SU-DHL-6 (cell line): ENCODE results near the gene PLCXD3.

Source experiments
- H2AFZ ChIP-seq: fragments of 200-600 bp; sonication (generic); 2 replicates; pipeline ENCODE4 v1.6.1; 2014; ENCODE audit warnings: low read depth, mild to moderate bottlenecking, moderate library complexity, mixed read lengths, antibody characterized with exemption, low read length; ENCODE audit not compliant: severe bottlenecking
- H3F3A ChIP-seq: fragments of 200-600 bp; shearing (Covaris generic); 2 replicates; pipeline ENCODE4 v1.6.0; 2016; ENCODE audit warnings: antibody characterized with exemption, mild to moderate bottlenecking; ENCODE audit not compliant: insufficient read depth
- H3K27ac ChIP-seq: fragments of 200-600 bp; sonication (generic); 2 replicates; pipeline ENCODE4 v1.5.1; 2016; ENCODE audit warnings: low read depth, mild to moderate bottlenecking, low read length, moderate library complexity, mixed read lengths
- H3K27me3 ChIP-seq: fragments of 200-600 bp; sonication (generic), shearing (Covaris generic); 2 replicates; pipeline ENCODE4 v1.6.0; 2014; ENCODE audit warnings: mild to moderate bottlenecking, low read length
- H3K36me3 ChIP-seq: fragments of 200-600 bp; sonication (generic); 2 replicates; pipeline ENCODE4 v1.6.1; 2014; ENCODE audit warnings: mild to moderate bottlenecking, low read length, mixed read lengths
- H3K4me2 ChIP-seq: fragments of 300-600, 200-600 bp; shearing (Covaris generic), sonication (generic); 2 replicates; pipeline ENCODE4 v1.6.0; 2014; ENCODE audit warnings: low read length, low read depth, mild to moderate bottlenecking; ENCODE audit not compliant: poor library complexity, severe bottlenecking
- H3K4me3 ChIP-seq: fragments of 200-600 bp; sonication (generic); 2 replicates; pipeline ENCODE4 v1.5.1; 2014; ENCODE audit warnings: antibody characterized with exemption, low read length, mild to moderate bottlenecking, mixed read lengths; ENCODE audit not compliant: insufficient read depth, poor library complexity, severe bottlenecking
- H3K79me2 ChIP-seq: fragments of 200-600 bp; sonication (generic); 2 replicates; pipeline ENCODE4 v1.6.1; 2014; ENCODE audit warnings: mild to moderate bottlenecking, low read length, moderate library complexity; ENCODE audit not compliant: insufficient read depth
- H3K9ac ChIP-seq: fragments of 200-600 bp; sonication (generic); 2 replicates; pipeline ENCODE4 v1.7.0; 2014; ENCODE audit warnings: mild to moderate bottlenecking, low read length
- H3K9me2 ChIP-seq: fragments of 200-600 bp; sonication (generic); replicated peaks from 2 replicates; pipeline ENCODE4 v1.6.1; 2014; ENCODE audit warnings: low read length; ENCODE audit not compliant: insufficient read depth
- H3K9me3 ChIP-seq: fragments of 200-600 bp; sonication (generic); 2 replicates; pipeline ENCODE4 v1.6.1; 2014; ENCODE audit warnings: low read length, mixed read lengths; ENCODE audit not compliant: insufficient read depth
- H4K20me1 ChIP-seq: fragments of 200-600 bp; sonication (generic); 2 replicates; pipeline ENCODE4 v1.6.1; 2014; ENCODE audit warnings: low read depth, mild to moderate bottlenecking, antibody characterized with exemption, low read length, moderate library complexity, mixed read lengths
- CTCF ChIP-seq: fragments of 200-600 bp; sonication (generic); IDR thresholded peaks from one replicate; pipeline ENCODE4 v1.5.1; 2017; ENCODE audit warnings: antibody characterized with exemption, mild to moderate bottlenecking, low read length, moderate library complexity; ENCODE audit not compliant: insufficient read depth, poor library complexity, severe bottlenecking
- EZH2phosphoT487 ChIP-seq: fragments of 200-600 bp; sonication (generic), shearing (Covaris generic); conservative IDR thresholded peaks from 2 replicates; pipeline ENCODE4 v1.6.1; 2018; ENCODE audit warnings: mild to moderate bottlenecking, antibody characterized with exemption, low read length, moderate library complexity, mixed read lengths

Gene PLCXD3

GRCh38 chr5:41435276-41435675 lies 75.1 kb downstream of the PLCXD3 start:
- H2AFZ ChIP-seq: no peak overlapping the region
- H3K9me2 ChIP-seq: no peaks in the 10 kb centered on the region
- H3F3A ChIP-seq: no peaks in the 10 kb centered on the region
- H3K4me2 ChIP-seq: no peak overlapping the region
- H3K9me3 ChIP-seq: no peaks in the 10 kb centered on the region
- H3K27me3 ChIP-seq: no peaks in the 10 kb centered on the region
- no peak overlapping the region for H3K9ac ChIP-seq
- H3K79me2 ChIP-seq: no peaks in the 10 kb centered on the region
- H3K36me3 ChIP-seq: no peaks in the 10 kb centered on the region
- no peak overlapping the region for H3K4me3 ChIP-seq
- no peak overlapping the region for H3K27ac ChIP-seq
- TF ChIP-seq CTCF (no peak), EZH2phosphoT487 (no peak)
- no peaks in the 10 kb centered on the region for H4K20me1 ChIP-seq

- TF ChIP-seq EZH2phosphoT487 (no peak), CTCF (peak; percentile 18)
- no peaks in the 10 kb centered on the region for H3K9me2 ChIP-seq
- H3K4me2 ChIP-seq: no peak overlapping the region
- no peaks in the 10 kb centered on the region for H4K20me1 ChIP-seq
- no peak overlapping the region for H2AFZ ChIP-seq
- H3F3A ChIP-seq: no peaks in the 10 kb centered on the region
- no peaks in the 10 kb centered on the region for H3K36me3 ChIP-seq
- H3K27me3 ChIP-seq: no peaks in the 10 kb centered on the region
- H3K9me3 ChIP-seq: no peaks in the 10 kb centered on the region
- no peak overlapping the region for H3K27ac ChIP-seq
- no peak overlapping the region for H3K9ac ChIP-seq
- no peak overlapping the region for H3K4me3 ChIP-seq
- H3K79me2 ChIP-seq: no peaks in the 10 kb centered on the region
Observed at GRCh38 chr5:41433552-41434181, 76.7 kb downstream of the PLCXD3 start.

GRCh38 chr5:41432481-41433253 lies 77.7 kb downstream of the PLCXD3 start:
- no peaks in the 10 kb centered on the region for H3K79me2 ChIP-seq
- no peak overlapping the region for H3K27ac ChIP-seq
- no peak overlapping the region for H3K4me2 ChIP-seq
- H3K27me3 ChIP-seq: no peaks in the 10 kb centered on the region
- no peaks in the 10 kb centered on the region for H3K9me3 ChIP-seq
- H2AFZ ChIP-seq: no peak overlapping the region
- H3F3A ChIP-seq: no peaks in the 10 kb centered on the region
- no peaks in the 10 kb centered on the region for H3K9me2 ChIP-seq
- H3K36me3 ChIP-seq: no peaks in the 10 kb centered on the region
- no peak overlapping the region for H3K9ac ChIP-seq
- H3K4me3 ChIP-seq: no peak overlapping the region
- TF ChIP-seq CTCF: no peak
- no peak for TF ChIP-seq EZH2phosphoT487
- H4K20me1 ChIP-seq: no peaks in the 10 kb centered on the region
